OCI-LY3 (cell line): ENCODE results near the gene MED16.
A peak's percentile ranks its signal among the peaks of the same experiment; 100 is the strongest.

ENCODE experiments used
- H2AFZ ChIP-seq: fragments of 200-600, 300-600 bp; shearing (Covaris generic); 2 replicates; pipeline ENCODE4 v1.6.0; 2014; ENCODE audit warnings: antibody characterized with exemption, low read depth, low read length
- H3K27ac ChIP-seq: fragments of 200-600, 300-600 bp; sonication (generic); 2 replicates; pipeline ENCODE4 v1.5.1; 2014; ENCODE audit warnings: mild to moderate bottlenecking, low read length, moderate library complexity, mixed read lengths
- H3K27me3 ChIP-seq: fragments of 200-600, 300-600 bp; sonication (generic); 2 replicates; pipeline ENCODE4 v1.6.1; 2014; ENCODE audit warnings: low read depth, low read length, mixed read lengths
- H3K36me3 ChIP-seq: fragments of 200-600, 300-600 bp; sonication (generic); replicated peaks from 2 replicates; pipeline ENCODE3; 2014; ENCODE audit warnings: low read depth, low read length, mixed read lengths
- H3K4me1 ChIP-seq: fragments of 300-600, 200-600 bp; sonication (generic); 2 replicates; pipeline ENCODE4 v1.6.1; 2014; ENCODE audit warnings: low read length, mixed read lengths
- H3K4me2 ChIP-seq: fragments of 200-600, 300-600 bp; sonication (generic); 2 replicates; pipeline ENCODE4 v1.6.1; 2014; ENCODE audit warnings: low read length, mixed read lengths
- H3K4me3 ChIP-seq: fragments of 300-600, 200-600 bp; sonication (generic); 2 replicates; pipeline ENCODE4 v1.5.1; 2014; ENCODE audit warnings: antibody characterized with exemption, mild to moderate bottlenecking, low read length, moderate library complexity
- H3K79me2 ChIP-seq: fragments of 300-600, 200-600 bp; shearing (Covaris generic); 2 replicates; pipeline ENCODE4 v1.6.1; 2014; ENCODE audit warnings: mild to moderate bottlenecking, low read length, mixed read lengths
- H3K9ac ChIP-seq: fragments of 300-600, 200-600 bp; shearing (Covaris generic); 2 replicates; pipeline ENCODE4 v1.6.0; 2014; ENCODE audit warnings: mild to moderate bottlenecking, low read length, moderate library complexity
- H3K9me3 ChIP-seq: fragments of 200-600, 300-600 bp; shearing (Covaris generic); 2 replicates; pipeline ENCODE4 v1.6.1; 2014; ENCODE audit warnings: low read length, mixed read lengths; ENCODE audit not compliant: insufficient read depth
- H4K20me1 ChIP-seq: fragments of 200-600, 300-600 bp; sonication (generic); 2 replicates; pipeline ENCODE4 v1.6.1; 2016; ENCODE audit warnings: low read length, mixed read lengths; ENCODE audit not compliant: insufficient read depth
- CTCF ChIP-seq: fragments of 200-600, 300-600 bp; sonication (generic); IDR thresholded peaks from 2 replicates; pipeline ENCODE4 v1.5.1; 2014; ENCODE audit warnings: antibody characterized with exemption, low read length, low read depth
- EZH2phosphoT487 ChIP-seq: fragments of 200-600 bp; shearing (Covaris generic); IDR thresholded peaks from 2 replicates; pipeline ENCODE4 v1.6.1; 2018; ENCODE audit warnings: antibody characterized with exemption, mixed run types, low read depth

The MED16 gene

GRCh38 chr19:937259-937694 is 44.3 kb upstream of the MED16 start:
- H3K9ac ChIP-seq, result no peak overlapping the region
- peaks cover 59% of the 10 kb centered on the region for H3K4me1 ChIP-seq
- H3K9me3 ChIP-seq, result peaks cover 3% of the 10 kb centered on the region; the same call in 1 of the 2 replicates
- no peak overlapping the region for H3K4me3 ChIP-seq
- peak overlapping the region; percentile 9; the same call in 1 of the 2 replicates for H3K27ac ChIP-seq
- peaks cover 72% of the 10 kb centered on the region for H3K36me3 ChIP-seq
- H4K20me1 ChIP-seq, result peaks cover 75% of the 10 kb centered on the region
- no peak overlapping the region for H3K4me2 ChIP-seq
- no peaks in the 10 kb centered on the region for H3K27me3 ChIP-seq
- TF ChIP-seq EZH2phosphoT487 (no peak), CTCF (no peak)
- H3K79me2 ChIP-seq, result peaks cover 89% of the 10 kb centered on the region
- no peak overlapping the region for H2AFZ ChIP-seq

GRCh38 chr19:936175-936546 is 43.2 kb upstream of the MED16 start:
- TF ChIP-seq CTCF, result no peak
- TF ChIP-seq EZH2phosphoT487, result no peak
- Histone ChIP-seq H3K9me3 (peaks cover 3% of the 10 kb centered on the region; the same call in 1 of the 2 replicates), H2AFZ (no peak overlapping the region), H4K20me1 (peaks cover 71% of the 10 kb centered on the region), H3K27me3 (no peaks in the 10 kb centered on the region), H3K79me2 (peaks cover 84% of the 10 kb centered on the region), H3K36me3 (peaks cover 67% of the 10 kb centered on the region), H3K4me1 (peaks cover 57% of the 10 kb centered on the region), H3K9ac (no peak overlapping the region), H3K4me2 (no peak overlapping the region), H3K27ac (no peak overlapping the region), H3K4me3 (no peak overlapping the region)

GRCh38 chr19:934865-935479 is 42.0 kb upstream of the MED16 start:
- peaks cover 71% of the 10 kb centered on the region for H3K36me3 ChIP-seq
- peaks cover 45% of the 10 kb centered on the region for H3K4me1 ChIP-seq
- H3K9me3 ChIP-seq, result peaks cover 3% of the 10 kb centered on the region; the same call in 1 of the 2 replicates
- peaks cover 73% of the 10 kb centered on the region for H3K79me2 ChIP-seq
- no peak overlapping the region for H3K27ac ChIP-seq
- TF ChIP-seq EZH2phosphoT487 (no peak), CTCF (no peak)
- H3K27me3 ChIP-seq, result no peaks in the 10 kb centered on the region
- H3K4me2 ChIP-seq, result no peak overlapping the region
- H3K9ac ChIP-seq, result no peak overlapping the region
- H2AFZ ChIP-seq, result no peak overlapping the region
- no peak overlapping the region for H3K4me3 ChIP-seq
- peaks cover 68% of the 10 kb centered on the region for H4K20me1 ChIP-seq

- no peak overlapping the region for H3K27ac ChIP-seq
- H3K79me2 ChIP-seq, result peaks cover 66% of the 10 kb centered on the region
- no peak overlapping the region for H2AFZ ChIP-seq
Observed at GRCh38 chr19:934197-934840, 41.3 kb upstream of the MED16 start.

More at GRCh38 chr19:934197-934840, 41.3 kb upstream of the MED16 start:
- H3K4me3 ChIP-seq, result no peak overlapping the region
- no peak overlapping the region for H3K4me2 ChIP-seq
- H3K36me3 ChIP-seq, result peaks cover 71% of the 10 kb centered on the region
- H3K27me3 ChIP-seq, result no peaks in the 10 kb centered on the region
- TF ChIP-seq EZH2phosphoT487, result no peak
- H3K4me1 ChIP-seq, result peaks cover 39% of the 10 kb centered on the region
- H4K20me1 ChIP-seq, result peaks cover 67% of the 10 kb centered on the region
- no peak overlapping the region for H3K9ac ChIP-seq
- peaks cover 3% of the 10 kb centered on the region; the same call in 1 of the 2 replicates for H3K9me3 ChIP-seq
